GM19099 (cell line): ENCODE results near the gene ZNF367.

Experiments
- POLR2A ChIP-seq: IDR thresholded peaks from 3 replicates; pipeline ENCODE4 v1.6.1; 2011; ENCODE audit warnings: low read depth; ENCODE audit not compliant: insufficient read length; ENCODE audit errors: extremely low read depth

Gene ZNF367

GRCh38 chr9:96367943-96368342 is 50.2 kb downstream of the ZNF367 start:
- TF ChIP-seq POLR2A, result no peak

GRCh38 chr9:96363175-96363967 is 54.8 kb downstream of the ZNF367 start:
- TF ChIP-seq POLR2A, result no peak

GRCh38 chr9:96361668-96362067 is 56.5 kb downstream of the ZNF367 start:
- no peak for TF ChIP-seq POLR2A

GRCh38 chr9:96360976-96361375 is 57.2 kb downstream of the ZNF367 start:
- TF ChIP-seq POLR2A, result no peak

GRCh38 chr9:96350866-96351265 is 67.3 kb downstream of the ZNF367 start:
- no peak for TF ChIP-seq POLR2A

GRCh38 chr9:96348261-96348660 is 69.9 kb downstream of the ZNF367 start:
- TF ChIP-seq POLR2A, result no peak

- TF ChIP-seq POLR2A, result no peak
These were observed 72.6 kb downstream of the ZNF367 start for GRCh38 chr9:96345551-96345950.

GRCh38 chr9:96344458-96345180 is 73.6 kb downstream of the ZNF367 start:
- no peak for TF ChIP-seq POLR2A

GRCh38 chr9:96343515-96344360 is 74.4 kb downstream of the ZNF367 start:
- TF ChIP-seq POLR2A, result no peak

GRCh38 chr9:96342571-96343245 is 75.5 kb downstream of the ZNF367 start:
- no peak for TF ChIP-seq POLR2A

GRCh38 chr9:96340707-96341106 is 77.5 kb downstream of the ZNF367 start:
- TF ChIP-seq POLR2A, result no peak

- no peak for TF ChIP-seq POLR2A
These were observed 79.9 kb downstream of the ZNF367 start for GRCh38 chr9:96338299-96338698.
